ENCODE data around the gene KIRREL2.
A peak's percentile ranks its signal among the peaks of the same experiment; 100 is the strongest.

DNA sequence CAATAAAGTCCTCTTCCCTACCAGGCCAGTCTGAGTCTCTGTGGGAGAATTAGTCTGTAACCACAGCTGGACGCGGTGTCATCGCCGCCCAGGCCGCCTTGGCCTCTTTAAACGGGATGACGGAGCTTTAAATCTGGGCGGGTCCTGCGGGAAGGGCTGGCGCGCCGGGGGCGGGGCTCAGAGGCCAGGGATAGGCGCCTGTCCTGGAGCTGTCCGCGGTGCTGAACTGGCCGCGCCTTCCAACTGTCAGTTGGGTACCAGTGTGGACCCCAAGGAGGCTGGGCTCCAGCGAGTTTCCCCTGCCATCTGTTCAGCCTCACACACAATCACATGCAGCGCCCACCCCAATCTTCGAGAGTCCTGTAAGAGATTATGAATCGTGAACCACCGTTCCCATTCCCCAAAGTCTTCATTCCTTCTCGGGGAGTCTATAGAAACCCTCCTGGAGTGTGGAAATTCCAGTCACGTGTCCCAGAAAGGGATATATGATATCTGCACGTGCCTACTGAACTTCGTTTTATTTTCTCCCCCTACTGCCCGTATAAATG, 23.1 kb downstream of the KIRREL2 start:
- TF ChIP-seq, protein P1, sequence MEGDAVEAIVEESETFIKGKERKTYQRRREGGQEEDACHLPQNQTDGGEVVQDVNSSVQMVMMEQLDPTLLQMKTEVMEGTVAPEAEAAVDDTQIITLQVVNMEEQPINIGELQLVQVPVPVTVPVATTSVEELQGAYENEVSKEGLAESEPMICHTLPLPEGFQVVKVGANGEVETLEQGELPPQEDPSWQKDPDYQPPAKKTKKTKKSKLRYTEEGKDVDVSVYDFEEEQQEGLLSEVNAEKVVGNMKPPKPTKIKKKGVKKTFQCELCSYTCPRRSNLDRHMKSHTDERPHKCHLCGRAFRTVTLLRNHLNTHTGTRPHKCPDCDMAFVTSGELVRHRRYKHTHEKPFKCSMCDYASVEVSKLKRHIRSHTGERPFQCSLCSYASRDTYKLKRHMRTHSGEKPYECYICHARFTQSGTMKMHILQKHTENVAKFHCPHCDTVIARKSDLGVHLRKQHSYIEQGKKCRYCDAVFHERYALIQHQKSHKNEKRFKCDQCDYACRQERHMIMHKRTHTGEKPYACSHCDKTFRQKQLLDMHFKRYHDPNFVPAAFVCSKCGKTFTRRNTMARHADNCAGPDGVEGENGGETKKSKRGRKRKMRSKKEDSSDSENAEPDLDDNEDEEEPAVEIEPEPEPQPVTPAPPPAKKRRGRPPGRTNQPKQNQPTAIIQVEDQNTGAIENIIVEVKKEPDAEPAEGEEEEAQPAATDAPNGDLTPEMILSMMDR (IDR thresholded peaks at IDR 0.05) = no peak
- TF ChIP-seq POLR2AphosphoS5 (IDR thresholded peaks at IDR 0.05; ENCODE audit: low read depth, low read length) = 0 out of 2 replicates have a peak, but pooled peaks have one; percentile 17
